ENCODE data around the gene TMEM132D.

DNA sequence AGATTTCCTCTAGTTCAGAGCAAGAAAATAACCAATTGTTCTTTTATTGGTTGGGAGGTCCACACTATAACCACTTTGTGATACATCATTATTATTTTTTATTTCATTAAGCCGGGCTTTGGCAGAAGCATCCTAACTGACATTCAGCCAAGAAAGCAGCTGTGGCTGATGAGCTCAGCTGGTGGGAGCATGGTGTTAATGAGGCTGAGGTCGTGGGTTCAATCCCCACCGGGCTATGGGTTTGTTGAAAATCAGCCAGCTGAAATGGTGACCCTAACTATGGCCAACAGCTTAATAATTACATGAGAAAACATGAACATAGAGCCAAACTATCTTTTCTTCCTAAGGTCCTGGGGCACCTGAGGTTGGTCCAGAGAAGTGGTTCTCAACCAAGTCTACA is 672.3 kb downstream of the TMEM132D start:
- TF ChIP-seq POLR2A (IDR thresholded peaks at IDR 0.05; ENCODE audit: low read length) (no peak), GATA1 (IDR thresholded peaks at IDR 0.05; ENCODE audit: low read depth, low read length) (no peak)

Measured in erythroblast (primary cell).